GM13976 (cell line): Measurements from ENCODE around the gene WWOX.

Experiments used
- DNase-seq: peaks from one replicate; pipeline ENCODE4 v3.0.0; 2012; ENCODE audit warnings: low spot score
- in situ Hi-C: fragments of 300-500 bp; cut with MboI; formaldehyde crosslinking; loops from one replicate; pipeline ENCODE4 v1.12.0; 2022; ENCODE audit warnings: low sequenced_read_pairs, mixed read lengths, inconsistent platforms; ENCODE audit not compliant: unreplicated experiment
- TF ChIP-seq, protein P1 (sequence below): IDR thresholded peaks from 2 replicates; pipeline ENCODE4 v1.5.1; 2012; ENCODE audit warnings: borderline replicate concordance, mild to moderate bottlenecking; ENCODE audit not compliant: insufficient read depth; ENCODE audit errors: extremely low read depth, missing control alignments, control extremely low read depth

The WWOX gene

DNA sequence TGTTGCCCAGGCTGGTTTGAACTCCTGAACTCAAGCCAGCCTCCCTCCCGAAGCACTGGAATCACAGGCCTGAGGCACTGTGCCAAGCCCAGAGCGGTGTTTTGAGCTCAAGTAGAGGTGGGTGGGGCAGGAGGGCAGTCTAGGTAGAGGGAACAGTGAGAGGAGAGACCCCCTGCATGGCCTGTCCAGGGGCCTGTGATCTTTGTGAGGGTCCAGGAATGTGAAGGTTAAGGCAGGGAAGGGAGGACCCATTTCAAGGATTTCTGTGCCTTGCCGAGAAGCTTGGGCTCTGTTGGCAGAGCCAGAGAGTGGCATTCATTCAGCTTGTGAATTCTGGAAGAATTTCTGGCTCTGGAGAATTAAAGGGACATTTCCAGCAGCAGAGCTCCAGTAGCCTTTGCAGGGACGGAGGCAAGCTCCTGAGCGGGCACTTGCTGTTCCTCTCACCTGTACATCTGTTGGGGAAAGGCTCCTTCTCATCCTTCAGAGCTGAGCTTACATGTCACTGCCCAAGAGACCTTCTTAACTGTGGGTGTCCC is 2.7 kb downstream of the WWOX start:
- no peak for DNase-seq
- TF ChIP-seq, protein P1, sequence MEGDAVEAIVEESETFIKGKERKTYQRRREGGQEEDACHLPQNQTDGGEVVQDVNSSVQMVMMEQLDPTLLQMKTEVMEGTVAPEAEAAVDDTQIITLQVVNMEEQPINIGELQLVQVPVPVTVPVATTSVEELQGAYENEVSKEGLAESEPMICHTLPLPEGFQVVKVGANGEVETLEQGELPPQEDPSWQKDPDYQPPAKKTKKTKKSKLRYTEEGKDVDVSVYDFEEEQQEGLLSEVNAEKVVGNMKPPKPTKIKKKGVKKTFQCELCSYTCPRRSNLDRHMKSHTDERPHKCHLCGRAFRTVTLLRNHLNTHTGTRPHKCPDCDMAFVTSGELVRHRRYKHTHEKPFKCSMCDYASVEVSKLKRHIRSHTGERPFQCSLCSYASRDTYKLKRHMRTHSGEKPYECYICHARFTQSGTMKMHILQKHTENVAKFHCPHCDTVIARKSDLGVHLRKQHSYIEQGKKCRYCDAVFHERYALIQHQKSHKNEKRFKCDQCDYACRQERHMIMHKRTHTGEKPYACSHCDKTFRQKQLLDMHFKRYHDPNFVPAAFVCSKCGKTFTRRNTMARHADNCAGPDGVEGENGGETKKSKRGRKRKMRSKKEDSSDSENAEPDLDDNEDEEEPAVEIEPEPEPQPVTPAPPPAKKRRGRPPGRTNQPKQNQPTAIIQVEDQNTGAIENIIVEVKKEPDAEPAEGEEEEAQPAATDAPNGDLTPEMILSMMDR, result no peak
- in situ Hi-C loops, result no loop called here

DNA sequence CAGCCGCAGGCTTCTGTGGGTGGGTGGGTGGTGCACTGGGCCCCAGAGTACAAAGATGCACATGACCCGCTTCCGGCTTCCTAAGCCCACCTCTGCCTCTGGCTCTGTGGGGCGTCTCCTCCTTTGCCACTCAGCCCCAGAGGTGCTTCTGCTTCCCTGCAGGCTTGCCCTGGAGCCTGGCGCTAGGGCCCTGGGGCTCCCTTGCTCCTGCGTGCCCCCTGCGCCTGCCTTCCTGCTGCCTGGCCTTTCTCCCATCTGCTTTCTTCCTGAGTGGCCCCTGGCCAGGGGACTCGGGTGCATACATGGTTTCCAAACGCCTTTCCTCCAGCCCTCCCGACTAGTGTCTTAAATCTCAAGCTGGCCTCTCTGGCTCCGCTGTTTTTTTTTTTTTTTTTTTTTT is 3.4 kb downstream of the WWOX start:
- in situ Hi-C loops, result no loop called here

DNA sequence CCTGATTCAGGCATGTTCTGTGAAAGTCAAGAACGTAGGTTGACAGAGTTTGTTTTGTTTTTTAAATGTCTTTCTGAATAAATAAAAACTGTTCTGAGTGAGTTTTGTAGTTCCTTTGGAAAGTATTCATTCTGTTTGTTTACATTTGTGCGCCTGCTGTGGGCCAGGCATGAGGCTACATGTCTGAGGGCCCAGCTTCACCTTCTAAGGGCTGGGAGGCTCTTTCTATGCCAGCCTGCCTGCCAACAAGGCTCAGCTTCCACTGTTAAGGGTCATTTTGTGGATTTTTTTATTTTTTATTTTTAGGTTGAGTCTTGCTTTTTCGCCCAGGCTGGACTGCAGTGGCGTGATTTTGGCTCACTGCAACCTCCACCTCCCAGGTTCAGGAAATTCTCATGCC is 6.1 kb downstream of the WWOX start:
- in situ Hi-C loops, result no loop called here
- no peak for DNase-seq
- TF ChIP-seq, protein P1, result no peak

More for the DNA sequence above, 3.4 kb downstream of the WWOX start:
- DNase-seq, result no peak
- TF ChIP-seq, protein P1, result no peak

DNA sequence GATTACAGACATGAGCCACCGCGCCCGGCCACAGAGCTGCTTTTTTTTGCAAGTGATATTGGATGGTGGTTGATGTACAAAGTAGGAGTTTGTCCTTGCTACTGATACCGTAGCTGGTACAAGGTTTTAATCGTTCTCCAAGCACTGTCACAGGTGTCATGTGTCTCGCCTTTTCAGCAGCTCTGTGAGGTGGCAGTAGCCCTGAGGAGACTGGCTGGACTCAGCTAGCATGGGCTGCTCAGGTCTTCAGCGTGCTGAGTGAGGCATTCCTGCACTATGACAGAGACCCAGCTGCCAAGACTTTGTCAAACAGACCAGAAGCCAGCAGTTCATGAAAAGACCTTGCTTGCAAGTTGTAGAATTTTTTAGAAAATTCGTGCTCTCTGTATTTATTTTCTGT is 7.2 kb downstream of the WWOX start:
- in situ Hi-C loops, result no loop called here
- DNase-seq, result no peak
- TF ChIP-seq, protein P1, result no peak

DNA sequence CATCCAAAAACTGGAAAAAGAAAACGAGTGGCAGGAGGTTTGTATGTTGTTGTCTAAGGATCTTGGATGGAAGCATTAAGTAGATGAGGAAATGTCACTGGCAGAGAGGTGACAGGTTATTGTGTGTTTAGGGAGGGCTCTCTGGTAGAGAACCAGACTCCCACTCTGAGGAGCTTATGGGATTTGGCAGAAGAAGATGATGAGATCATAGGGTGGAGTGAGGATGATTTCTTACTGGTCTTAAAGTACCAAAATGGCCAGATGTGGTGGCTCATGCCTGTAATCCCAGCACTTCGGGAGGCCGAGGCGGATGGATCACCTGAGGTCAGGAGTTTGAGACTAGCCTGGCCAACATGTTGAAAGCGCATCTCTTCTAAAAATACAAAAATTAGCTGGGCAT is 9.0 kb downstream of the WWOX start:
- TF ChIP-seq, protein P1, result no peak
- DNase-seq, result no peak
- in situ Hi-C loops, result no loop called here

DNA sequence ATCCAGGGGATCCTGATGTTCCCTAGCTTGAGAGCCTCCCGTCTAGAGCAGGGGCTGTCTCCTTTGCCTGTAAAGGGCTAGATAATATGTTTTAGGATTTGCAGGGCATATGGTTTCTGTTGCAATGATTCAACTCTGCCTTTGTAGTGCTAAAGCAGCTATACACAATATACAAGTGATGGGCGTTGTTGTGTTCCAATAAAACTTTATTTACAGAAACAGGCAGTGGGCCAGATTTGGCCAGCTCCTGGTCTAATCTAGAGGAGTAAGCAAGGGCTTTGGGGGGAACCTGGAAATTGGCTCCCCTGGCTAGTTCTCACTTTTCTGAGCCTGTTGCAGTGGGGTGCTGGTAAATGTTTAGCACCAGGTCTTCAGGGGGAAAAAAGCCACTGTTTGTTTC is 13.8 kb downstream of the WWOX start:
- TF ChIP-seq, protein P1, result no peak
- in situ Hi-C loops, result no loop called here
- no peak for DNase-seq

DNA sequence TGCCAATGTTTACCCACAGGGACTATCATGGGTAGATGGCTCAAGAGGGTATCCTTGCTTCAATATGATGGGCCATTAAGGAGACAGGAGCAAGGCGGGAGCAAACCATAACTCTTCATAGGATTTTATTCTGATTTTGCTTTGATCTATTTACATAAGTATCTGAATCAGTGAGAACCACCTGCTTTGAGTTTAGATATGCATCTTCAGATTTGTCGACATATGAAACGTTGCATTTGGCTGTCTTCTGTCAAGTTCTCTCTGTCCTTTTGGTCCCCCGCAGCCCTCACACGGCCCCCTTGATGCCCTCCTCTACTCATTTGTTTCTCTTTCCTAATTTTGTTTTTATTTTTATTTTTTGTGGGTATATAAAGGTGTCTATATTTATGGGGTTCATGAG is 16.2 kb downstream of the WWOX start:
- DNase-seq, result no peak
- TF ChIP-seq, protein P1, result no peak
- in situ Hi-C loops, result no loop called here
